Caco-2 (cell line): ENCODE results near the gene SESTD1. TPM values are rescaled to one million over a fixed set of nuclear protein-coding genes. Genes with fewer than 3 reads are reported as not detected.
"Not testable (repeated sequence)": the region's sequence is repeated elsewhere in the genome, so short reads cannot be mapped to it uniquely, and the experiment has no call there.

Experiments
- BruUV-seq: library from RNA; stranded (reverse); fragments of 400-500 nt; replicated peaks from 2 replicates; lab custom pipeline; 2021; lab: Mats Ljungman, UMichigan
- CTCF ChIA-PET: fragments of 300-600 bp; sonication (Branson Sonifier 250); formaldehyde crosslinking; loops from one replicate; lab custom pipeline; 2022; ENCODE audit warnings: antibody characterized with exemption; lab: Charles Lee
- POLR2A ChIA-PET: fragments of 300-600 bp; sonication (Branson Sonifier 250); formaldehyde crosslinking; loops from one replicate; lab custom pipeline; 2022; ENCODE audit warnings: antibody characterized with exemption; lab: Charles Lee
- DNase-seq, 2 experiments: peaks; one replicate each; pipeline versions ENCODE4 v3.0.0 to v3.0.0-alpha.2; 2020 to 2022
- H3K27me3 ChIP-seq: replicated peaks from 2 replicates; pipeline ENCODE4 v1.6.0; 2011; ENCODE audit warnings: low read length; ENCODE audit not compliant: control insufficient read depth, insufficient read depth
- H3K36me3 ChIP-seq: 2 replicates; pipeline ENCODE4 v1.5.1; 2011; ENCODE audit warnings: low read length; ENCODE audit not compliant: control insufficient read depth, insufficient read depth
- H3K4me1 ChIP-seq: fragments of 250-450 bp; sonication (Bioruptor Pico); 2 replicates; pipeline ENCODE4 v1.5.1; 2020; ENCODE audit warnings: mild to moderate bottlenecking
- H3K4me3 ChIP-seq: 2 replicates; pipeline ENCODE4 v1.5.1; 2011; ENCODE audit warnings: low read depth, mild to moderate bottlenecking, control low read depth, low read length
- H3K9me3 ChIP-seq: fragments of 250-450 bp; sonication (Bioruptor Pico); 2 replicates; pipeline ENCODE4 v1.5.1; 2020; ENCODE audit warnings: mild to moderate bottlenecking, moderate library complexity
- H3K27ac Mint-ChIP-seq: one replicate; pipeline ENCODE4 v1.8.0; 2022; ENCODE audit warnings: mixed read lengths; ENCODE audit not compliant: unreplicated experiment
- H3K27me3 Mint-ChIP-seq: one replicate; pipeline ENCODE4 v1.8.0; 2022; ENCODE audit warnings: mixed read lengths; ENCODE audit not compliant: insufficient read depth, unreplicated experiment
- H3K36me3 Mint-ChIP-seq: one replicate; pipeline ENCODE4 v1.8.0; 2022; ENCODE audit warnings: mild to moderate bottlenecking, mixed read lengths; ENCODE audit not compliant: insufficient read depth, unreplicated experiment
- H3K4me1 Mint-ChIP-seq: one replicate; pipeline ENCODE4 v1.8.0; 2022; ENCODE audit warnings: low read depth, mixed read lengths; ENCODE audit not compliant: unreplicated experiment
- H3K4me3 Mint-ChIP-seq: one replicate; pipeline ENCODE4 v1.8.0; 2022; ENCODE audit warnings: mild to moderate bottlenecking, moderate library complexity, mixed read lengths; ENCODE audit not compliant: unreplicated experiment
- H3K9me3 Mint-ChIP-seq: one replicate; pipeline ENCODE4 v1.8.0; 2022; ENCODE audit warnings: mixed read lengths; ENCODE audit not compliant: unreplicated experiment
- intact Hi-C: fragments of 100-400 bp; cut with micrococcal nuclease; formaldehyde crosslinking; loops from one replicate; pipeline ENCODE4 v1.10.0; 2022; ENCODE audit not compliant: unreplicated experiment
- total RNA-seq: library from RNA; stranded (reverse); gene quantifications from 2 replicates; pipeline ENCODE4 v1.2.3, GENCODE V29; 2022
- TF ChIP-seq, protein P1 (sequence below), 2 experiments: fragments of 200-600 bp in 1 of 2; IDR thresholded peaks; 1 replicate in 1 of 2; 2 replicates in 1 of 2; pipeline versions ENCODE4 v1.5.1 to v1.8.0; 2011 to 2022; ENCODE audit warnings: antibody characterized with exemption in 1 of 2, control low read depth in 1 of 2, inconsistent platforms in 1 of 2, low read depth in 1 of 2, low read length in 1 of 2, mild to moderate bottlenecking in 1 of 2, moderate library complexity in 1 of 2; ENCODE audit not compliant: insufficient read depth in 1 of 2, severe bottlenecking in 1 of 2, unreplicated experiment in 1 of 2

SESTD1 gene
- total RNA-seq, 1 experiment from 2014 or later: 50.2 TPM

DNA sequence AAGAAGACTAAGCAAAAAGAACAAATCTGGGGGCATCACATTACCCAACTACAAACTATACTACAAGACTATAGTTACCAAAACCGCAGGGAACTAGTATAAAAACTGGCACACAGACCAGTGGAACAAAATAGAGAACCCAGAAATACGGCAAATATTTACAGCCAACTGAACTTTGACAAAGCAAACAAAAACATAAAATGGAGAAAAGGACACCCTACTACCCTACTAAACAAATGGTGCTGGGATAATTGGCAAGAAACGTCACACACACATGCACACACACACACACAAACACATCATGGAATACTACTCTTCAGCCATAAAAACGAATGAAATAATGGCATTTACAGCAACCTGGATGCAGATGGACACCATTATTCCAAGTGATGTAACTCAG, 53.3 kb downstream of the SESTD1 start:
- Histone ChIP-seq H3K36me3 (no peaks in the 10 kb centered on the region), H3K9me3 (no peaks in the 10 kb centered on the region), H3K4me1 (no peaks in the 10 kb centered on the region), H3K27me3 (no peaks in the 10 kb centered on the region), H3K4me3 (no peak overlapping the region)
- intact Hi-C loops: no loop called here
- CTCF ChIA-PET: interaction anchor here (0.6 kb wide), 1 partner anchor 67 kb away, joined by 4 read pairs; no protein-coding TSS in a partner anchor
- no TSS peak for BruUV-seq
- H3K9me3 Mint-ChIP-seq: peaks cover 19% of the 10 kb centered on the region
- no peaks in the 10 kb centered on the region for H3K36me3 Mint-ChIP-seq
- no peaks in the 10 kb centered on the region for H3K4me1 Mint-ChIP-seq
- POLR2A ChIA-PET: no interaction called here
- H3K27ac Mint-ChIP-seq: no peak overlapping the region
- no peak overlapping the region for H3K4me3 Mint-ChIP-seq
- H3K27me3 Mint-ChIP-seq: no peaks in the 10 kb centered on the region
- no peak for DNase-seq
- TF ChIP-seq, protein P1, sequence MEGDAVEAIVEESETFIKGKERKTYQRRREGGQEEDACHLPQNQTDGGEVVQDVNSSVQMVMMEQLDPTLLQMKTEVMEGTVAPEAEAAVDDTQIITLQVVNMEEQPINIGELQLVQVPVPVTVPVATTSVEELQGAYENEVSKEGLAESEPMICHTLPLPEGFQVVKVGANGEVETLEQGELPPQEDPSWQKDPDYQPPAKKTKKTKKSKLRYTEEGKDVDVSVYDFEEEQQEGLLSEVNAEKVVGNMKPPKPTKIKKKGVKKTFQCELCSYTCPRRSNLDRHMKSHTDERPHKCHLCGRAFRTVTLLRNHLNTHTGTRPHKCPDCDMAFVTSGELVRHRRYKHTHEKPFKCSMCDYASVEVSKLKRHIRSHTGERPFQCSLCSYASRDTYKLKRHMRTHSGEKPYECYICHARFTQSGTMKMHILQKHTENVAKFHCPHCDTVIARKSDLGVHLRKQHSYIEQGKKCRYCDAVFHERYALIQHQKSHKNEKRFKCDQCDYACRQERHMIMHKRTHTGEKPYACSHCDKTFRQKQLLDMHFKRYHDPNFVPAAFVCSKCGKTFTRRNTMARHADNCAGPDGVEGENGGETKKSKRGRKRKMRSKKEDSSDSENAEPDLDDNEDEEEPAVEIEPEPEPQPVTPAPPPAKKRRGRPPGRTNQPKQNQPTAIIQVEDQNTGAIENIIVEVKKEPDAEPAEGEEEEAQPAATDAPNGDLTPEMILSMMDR (IDR thresholded peaks at IDR 0.05; ENCODE audit: insufficient read depth in 1 of 2, low read depth in 1 of 2, low read length in 1 of 2, severe bottlenecking in 1 of 2, unreplicated experiment in 1 of 2): no peak

DNA sequence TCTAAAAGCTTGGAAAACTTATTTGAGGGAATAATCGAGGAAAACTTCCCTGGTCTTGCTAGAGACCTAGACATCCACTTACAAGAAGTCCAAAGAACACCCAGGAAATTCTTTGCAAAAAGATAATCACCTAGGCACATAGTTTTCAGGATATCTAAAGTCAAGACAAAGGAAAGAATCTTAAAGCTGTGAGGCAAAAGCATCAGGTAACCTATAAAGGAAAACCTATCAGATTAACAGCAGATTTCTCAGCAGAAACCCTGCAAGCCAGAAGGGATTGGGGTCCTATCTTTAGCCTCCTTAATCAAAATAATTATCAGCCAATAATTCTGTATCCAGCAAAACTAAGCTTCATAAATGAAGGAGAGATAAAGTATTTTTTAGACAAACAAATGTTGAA, 56.4 kb downstream of the SESTD1 start:
- H3K27ac Mint-ChIP-seq, CTCF ChIA-PET, POLR2A ChIA-PET: not testable (repeated sequence)

DNA sequence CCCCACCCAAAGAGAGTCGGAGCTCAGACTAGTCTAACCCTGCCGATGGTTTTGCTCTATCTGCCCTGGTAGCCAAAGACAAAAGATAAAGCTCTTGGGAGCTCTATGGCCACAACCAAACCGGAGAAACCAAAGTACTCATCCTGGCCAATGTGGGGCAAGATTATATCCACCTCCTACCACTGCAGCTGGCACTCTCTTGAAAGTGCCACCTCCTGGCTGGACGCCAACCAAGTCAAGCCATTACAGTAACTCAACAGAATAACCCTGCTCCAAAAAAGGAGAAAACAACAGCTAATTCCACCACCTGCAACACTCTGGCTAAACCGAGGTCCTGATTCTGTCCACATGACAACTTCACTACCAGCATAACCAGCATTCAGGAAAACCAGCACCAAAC, 57.6 kb downstream of the SESTD1 start:
- no peaks in the 10 kb centered on the region for H3K9me3 ChIP-seq
- H3K4me3 Mint-ChIP-seq: no peak overlapping the region
- H3K9me3 Mint-ChIP-seq: peaks cover 11% of the 10 kb centered on the region
- no peaks in the 10 kb centered on the region for H3K27me3 ChIP-seq
- no peaks in the 10 kb centered on the region for H3K36me3 ChIP-seq
- no peaks in the 10 kb centered on the region for H3K36me3 Mint-ChIP-seq
- H3K27me3 Mint-ChIP-seq: no peaks in the 10 kb centered on the region
- POLR2A ChIA-PET: no interaction called here
- no peak overlapping the region for H3K4me3 ChIP-seq
- intact Hi-C loops: no loop called here
- no TSS peak for BruUV-seq
- no peaks in the 10 kb centered on the region for H3K4me1 ChIP-seq
- TF ChIP-seq, protein P1 (IDR thresholded peaks at IDR 0.05; ENCODE audit: insufficient read depth in 1 of 2, low read depth in 1 of 2, low read length in 1 of 2, severe bottlenecking in 1 of 2, unreplicated experiment in 1 of 2): no peak
- no peak overlapping the region for H3K27ac Mint-ChIP-seq
- H3K4me1 Mint-ChIP-seq: no peaks in the 10 kb centered on the region
- DNase-seq: no peak
- CTCF ChIA-PET: no interaction called here

More for the DNA sequence above, 56.4 kb downstream of the SESTD1 start:
- H3K4me1 Mint-ChIP-seq, H3K27me3 Mint-ChIP-seq, H3K9me3 ChIP-seq, H3K27me3 ChIP-seq, H3K4me3 ChIP-seq, BruUV-seq, H3K36me3 ChIP-seq, intact Hi-C loops, H3K4me1 ChIP-seq, DNase-seq, H3K4me3 Mint-ChIP-seq, H3K36me3 Mint-ChIP-seq: not testable (repeated sequence)
- peaks cover 16% of the 10 kb centered on the region for H3K9me3 Mint-ChIP-seq

DNA sequence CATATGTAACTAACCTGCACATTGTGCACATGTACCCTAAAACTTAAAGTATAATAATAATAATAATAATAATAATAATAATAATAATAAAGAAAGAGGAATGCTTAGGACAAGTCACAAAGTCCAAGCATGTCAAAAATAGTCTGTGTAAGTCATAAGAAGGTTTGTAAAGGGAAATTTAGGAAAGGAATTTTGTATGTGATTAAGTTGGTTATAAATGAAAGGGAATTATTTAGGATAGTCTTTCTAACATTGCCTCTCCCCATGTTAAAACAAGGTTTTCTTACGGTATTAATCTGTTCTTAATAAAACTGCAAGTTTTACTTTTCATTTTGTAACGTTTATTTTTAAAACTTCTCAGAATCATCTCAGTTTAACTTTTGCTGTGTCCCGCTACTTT, 62.8 kb downstream of the SESTD1 start:
- Mint-ChIP-seq H3K36me3 (no peaks in the 10 kb centered on the region), H3K9me3 (peaks cover 6% of the 10 kb centered on the region), H3K27ac (no peak overlapping the region), H3K27me3 (no peaks in the 10 kb centered on the region), H3K4me1 (no peaks in the 10 kb centered on the region), H3K4me3 (no peak overlapping the region)
- BruUV-seq: no TSS peak
- H3K4me1 ChIP-seq: no peaks in the 10 kb centered on the region
- H3K4me3 ChIP-seq: no peak overlapping the region
- no peaks in the 10 kb centered on the region for H3K9me3 ChIP-seq
- H3K36me3 ChIP-seq: no peaks in the 10 kb centered on the region
- no peaks in the 10 kb centered on the region for H3K27me3 ChIP-seq
- CTCF ChIA-PET: no interaction called here
- DNase-seq: no peak
- intact Hi-C loops: no loop called here
- TF ChIP-seq, protein P1 (IDR thresholded peaks at IDR 0.05; ENCODE audit: insufficient read depth in 1 of 2, low read depth in 1 of 2, low read length in 1 of 2, severe bottlenecking in 1 of 2, unreplicated experiment in 1 of 2): no peak
- POLR2A ChIA-PET: no interaction called here

DNA sequence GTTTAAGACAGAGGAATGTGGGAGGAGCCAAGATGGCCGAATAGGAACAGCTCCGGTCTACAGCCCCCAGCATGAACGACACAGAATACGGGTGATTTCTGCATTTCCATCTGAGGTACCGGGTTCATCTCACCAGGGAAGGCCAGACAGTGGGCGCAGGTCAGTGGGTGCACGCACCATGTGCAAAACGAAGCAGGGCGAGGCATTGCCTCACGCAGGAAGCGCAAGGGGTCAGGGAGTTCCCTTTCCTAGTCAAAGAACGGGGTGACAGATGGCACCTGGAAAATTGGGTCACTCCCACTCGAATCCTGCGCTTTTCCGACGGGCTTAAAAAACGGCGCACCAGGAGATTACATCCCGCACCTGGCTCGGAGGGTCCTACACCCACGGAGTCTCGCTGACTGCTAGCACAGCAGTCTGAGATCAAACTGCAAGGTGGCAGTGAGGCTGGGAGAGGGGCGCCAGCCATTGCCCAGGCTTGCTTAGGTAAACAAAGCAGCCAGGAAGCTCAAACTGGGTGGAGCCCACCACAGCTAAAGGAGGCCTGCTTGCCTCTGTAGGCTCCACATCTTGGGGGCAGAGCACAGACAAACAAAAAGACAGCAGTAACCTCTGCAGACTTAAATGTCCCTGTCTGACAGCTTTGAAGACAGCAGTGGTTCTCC, 68.6 kb downstream of the SESTD1 start:
- H3K4me1 Mint-ChIP-seq, H3K9me3 ChIP-seq, H3K4me3 ChIP-seq, CTCF ChIA-PET, H3K27me3 ChIP-seq, H3K36me3 ChIP-seq, DNase-seq, BruUV-seq, POLR2A ChIA-PET, H3K4me3 Mint-ChIP-seq, H3K27me3 Mint-ChIP-seq, H3K27ac Mint-ChIP-seq: not testable (repeated sequence)
- intact Hi-C loops: loop anchor here (2.0 kb wide), 1 partner anchor 23 kb away; no protein-coding TSS in a partner anchor
- H3K9me3 Mint-ChIP-seq: peaks cover 20% of the 10 kb centered on the region
- H3K4me1 ChIP-seq: peaks cover 13% of the 10 kb centered on the region
- peaks cover 14% of the 10 kb centered on the region for H3K36me3 Mint-ChIP-seq
